Measurements from ENCODE around the gene DGCR8. TPM values are rescaled to one million over a fixed set of nuclear protein-coding genes. Genes with fewer than 3 reads are reported as not detected.

The DGCR8 gene
- total RNA-seq, 1 donor from 2014 or later, result 29.5 TPM

DNA sequence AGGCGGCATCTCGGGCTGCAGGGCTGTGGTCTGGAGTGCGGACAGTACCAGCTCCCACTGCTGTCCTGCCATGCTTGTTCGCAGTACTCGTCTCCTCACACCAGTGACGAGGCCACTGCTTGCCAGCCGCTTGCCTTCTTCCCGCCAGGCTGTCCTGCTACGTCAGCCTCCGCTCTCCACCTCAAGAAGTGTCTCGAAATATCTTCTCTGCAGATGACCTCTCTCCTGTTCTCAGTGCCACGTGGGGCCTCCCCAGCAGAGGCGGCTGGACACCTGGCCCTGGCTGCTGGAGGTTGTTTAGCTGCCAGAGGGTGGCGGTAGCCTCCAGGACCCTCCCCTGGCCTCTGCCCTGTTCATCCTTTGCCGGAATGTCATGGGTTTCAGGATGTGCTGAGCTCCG is 73.9 kb downstream of the DGCR8 start:
- intact Hi-C loops (cut with DNase I), result loop anchor here (10.0 kb wide), 1 partner anchor 131 kb away; no protein-coding TSS in a partner anchor
- H3K27ac ChIP-seq, result no peak overlapping the region
- no peaks in the 10 kb centered on the region for H3K9me3 ChIP-seq
- no peak for ATAC-seq
- peaks cover 20% of the 10 kb centered on the region for H3K27me3 ChIP-seq (ENCODE audit: low read depth)
- TF ChIP-seq, protein P1, sequence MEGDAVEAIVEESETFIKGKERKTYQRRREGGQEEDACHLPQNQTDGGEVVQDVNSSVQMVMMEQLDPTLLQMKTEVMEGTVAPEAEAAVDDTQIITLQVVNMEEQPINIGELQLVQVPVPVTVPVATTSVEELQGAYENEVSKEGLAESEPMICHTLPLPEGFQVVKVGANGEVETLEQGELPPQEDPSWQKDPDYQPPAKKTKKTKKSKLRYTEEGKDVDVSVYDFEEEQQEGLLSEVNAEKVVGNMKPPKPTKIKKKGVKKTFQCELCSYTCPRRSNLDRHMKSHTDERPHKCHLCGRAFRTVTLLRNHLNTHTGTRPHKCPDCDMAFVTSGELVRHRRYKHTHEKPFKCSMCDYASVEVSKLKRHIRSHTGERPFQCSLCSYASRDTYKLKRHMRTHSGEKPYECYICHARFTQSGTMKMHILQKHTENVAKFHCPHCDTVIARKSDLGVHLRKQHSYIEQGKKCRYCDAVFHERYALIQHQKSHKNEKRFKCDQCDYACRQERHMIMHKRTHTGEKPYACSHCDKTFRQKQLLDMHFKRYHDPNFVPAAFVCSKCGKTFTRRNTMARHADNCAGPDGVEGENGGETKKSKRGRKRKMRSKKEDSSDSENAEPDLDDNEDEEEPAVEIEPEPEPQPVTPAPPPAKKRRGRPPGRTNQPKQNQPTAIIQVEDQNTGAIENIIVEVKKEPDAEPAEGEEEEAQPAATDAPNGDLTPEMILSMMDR (IDR thresholded peaks at IDR 0.05), result no peak
- no peak for DNase-seq
- no peak overlapping the region for H3K4me3 ChIP-seq
- H3K4me1 ChIP-seq, result no peaks in the 10 kb centered on the region
- no peaks in the 10 kb centered on the region for H3K36me3 ChIP-seq

DNA sequence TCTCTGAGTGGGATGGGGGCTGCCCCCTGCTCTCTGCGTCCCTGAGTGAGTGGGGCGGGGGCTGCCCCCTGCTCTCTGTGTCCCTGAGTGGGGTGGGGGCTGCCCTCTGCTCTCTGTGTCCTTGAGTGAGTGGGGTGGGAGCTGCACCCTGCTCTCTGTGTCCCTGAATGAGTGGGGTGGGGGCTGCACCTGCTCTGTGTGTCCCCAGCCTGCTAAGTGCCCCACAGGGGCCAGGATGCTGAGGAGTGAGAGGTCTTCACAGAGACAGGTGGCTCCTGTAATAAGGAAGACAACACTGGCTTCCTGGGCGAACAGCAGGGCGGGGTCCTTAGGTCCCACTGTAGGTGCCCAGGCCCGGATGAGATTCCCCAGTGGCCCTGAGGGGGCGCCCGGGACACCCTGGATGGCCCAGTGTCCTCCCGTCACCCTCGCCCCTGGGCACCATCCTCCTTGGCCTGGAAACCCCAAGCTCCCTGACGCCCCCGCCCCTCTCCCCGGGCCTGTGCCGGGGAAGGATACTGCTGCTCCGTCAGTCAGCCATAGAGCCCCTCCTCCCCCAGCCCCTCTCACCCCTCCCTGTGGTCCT is 74.7 kb downstream of the DGCR8 start:
- Histone ChIP-seq H3K27ac (no peak overlapping the region), H3K4me3 (peak overlapping the region; percentile 23), H3K9me3 (no peaks in the 10 kb centered on the region), H3K27me3 (ENCODE audit: low read depth) (peaks cover 20% of the 10 kb centered on the region), H3K4me1 (no peaks in the 10 kb centered on the region), H3K36me3 (no peaks in the 10 kb centered on the region)
- no peak for DNase-seq
- ATAC-seq, result no peak
- TF ChIP-seq, protein P1 (IDR thresholded peaks at IDR 0.05), result no peak
- intact Hi-C loops (cut with DNase I), result loop anchor here (10.0 kb wide), 1 partner anchor 130 kb away; no protein-coding TSS in a partner anchor

DNA sequence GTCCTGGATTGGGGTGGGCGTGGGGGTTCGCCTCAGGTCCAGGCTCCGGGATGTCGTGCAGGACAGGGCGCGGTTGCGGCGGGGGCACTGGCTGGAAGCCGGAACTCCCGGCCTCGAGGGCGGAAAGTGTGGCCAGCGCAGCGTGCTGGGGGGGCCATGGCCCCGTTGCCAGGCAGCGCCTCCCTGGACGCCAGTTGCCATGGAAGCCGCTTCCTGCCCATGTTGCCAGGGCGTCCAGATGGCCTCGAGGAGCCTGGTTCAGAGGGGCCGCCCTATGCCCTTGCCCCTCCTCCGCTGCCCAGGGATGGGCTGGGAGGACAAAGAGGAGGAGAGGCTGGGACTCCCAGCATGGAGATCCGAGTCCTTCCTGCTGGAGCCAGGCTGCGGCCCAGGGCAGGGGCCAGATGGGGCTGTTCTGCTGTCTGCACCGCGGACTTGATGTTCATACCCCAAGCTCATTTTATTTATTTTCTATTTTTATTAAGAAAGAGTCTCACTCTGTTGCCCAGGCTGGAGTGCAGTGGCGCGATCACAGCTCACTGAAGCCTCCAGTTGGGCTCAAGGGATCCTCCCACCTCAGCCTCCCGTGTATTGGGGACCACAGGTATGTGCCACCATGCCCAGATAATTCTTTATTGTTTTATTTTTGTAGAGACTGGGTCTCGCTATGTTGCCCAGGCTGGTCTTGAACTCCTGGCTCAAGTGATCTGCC is 75.4 kb downstream of the DGCR8 start:
- no peaks in the 10 kb centered on the region for H3K36me3 ChIP-seq
- peak overlapping the region; percentile 23 for H3K4me3 ChIP-seq
- peak; percentile 31 to 47 for ATAC-seq
- H3K27me3 ChIP-seq (ENCODE audit: low read depth), result peaks cover 20% of the 10 kb centered on the region
- TF ChIP-seq, protein P1 (IDR thresholded peaks at IDR 0.05), result no peak
- peak; percentile 71 for DNase-seq
- no peaks in the 10 kb centered on the region for H3K9me3 ChIP-seq
- H3K4me1 ChIP-seq, result no peaks in the 10 kb centered on the region
- intact Hi-C loops (cut with DNase I), result loop anchor here (10.0 kb wide), 1 partner anchor 129 kb away; no protein-coding TSS in a partner anchor
- no peak overlapping the region for H3K27ac ChIP-seq

DNA sequence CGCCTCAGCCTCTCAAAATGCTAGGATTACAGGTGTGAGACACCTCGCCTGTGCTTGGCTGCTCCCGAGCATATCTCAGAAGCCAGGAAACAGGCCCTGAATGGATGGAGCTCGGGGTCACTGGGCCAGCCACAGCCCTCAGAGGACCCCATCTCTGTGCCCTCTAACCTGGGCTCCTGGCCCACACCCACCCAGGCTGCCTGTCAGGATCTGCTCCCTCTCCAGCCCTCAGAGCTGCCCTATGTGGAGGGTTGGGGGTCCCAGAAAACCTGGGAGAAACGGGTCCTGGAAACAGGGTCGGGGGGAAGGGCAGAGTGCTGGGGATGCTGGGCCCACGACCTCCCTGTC is 76.0 kb downstream of the DGCR8 start:
- H3K27me3 ChIP-seq (ENCODE audit: low read depth), result peaks cover 20% of the 10 kb centered on the region
- ATAC-seq (no peak), DNase-seq (no peak)
- no peaks in the 10 kb centered on the region for H3K4me1 ChIP-seq
- H3K4me3 ChIP-seq, result no peak overlapping the region
- no peaks in the 10 kb centered on the region for H3K36me3 ChIP-seq
- H3K27ac ChIP-seq, result no peak overlapping the region
- TF ChIP-seq, protein P1 (IDR thresholded peaks at IDR 0.05), result no peak
- intact Hi-C loops (cut with DNase I), result loop anchor here (10.0 kb wide), 1 partner anchor 129 kb away; no protein-coding TSS in a partner anchor
- no peaks in the 10 kb centered on the region for H3K9me3 ChIP-seq

DNA sequence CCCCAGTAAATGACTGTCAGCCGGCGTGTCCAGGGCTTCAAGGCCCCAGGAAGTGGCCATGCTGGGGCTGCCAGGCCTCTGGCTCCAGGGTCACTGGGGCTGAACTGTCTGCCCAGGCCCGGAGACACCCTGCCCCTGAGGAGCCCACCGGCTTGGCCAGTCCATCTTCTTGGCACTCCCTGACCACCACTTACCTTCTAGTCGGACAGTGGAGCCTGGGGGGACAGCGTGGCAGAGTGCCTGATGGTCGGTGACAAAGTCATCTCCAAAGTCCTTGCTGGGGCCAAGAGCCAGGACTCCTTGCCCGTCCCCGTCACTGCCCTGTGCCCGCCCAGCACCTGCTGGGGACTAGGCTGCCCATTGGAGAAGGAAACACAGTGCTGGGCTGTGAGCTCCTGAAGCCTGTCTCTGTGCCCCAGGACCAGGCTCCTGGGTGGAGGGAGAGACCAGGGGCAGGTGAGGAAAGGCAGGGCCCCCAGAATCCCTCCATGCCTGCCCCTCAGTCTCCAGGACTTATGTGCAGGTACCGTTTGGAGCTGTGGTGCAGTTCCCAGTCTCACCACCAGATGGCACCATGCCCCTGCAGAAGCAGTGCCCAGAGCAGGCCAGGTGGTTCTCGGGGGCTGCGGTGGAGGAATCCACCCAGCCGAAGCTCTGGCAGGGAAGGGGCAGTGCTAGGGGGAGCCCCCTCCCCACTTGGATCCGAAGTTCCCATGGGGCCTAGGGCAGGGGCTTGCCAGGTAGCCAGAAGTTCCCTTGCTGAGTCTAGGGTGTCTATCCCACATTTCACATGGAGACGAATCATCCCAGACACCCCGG is 76.8 kb downstream of the DGCR8 start:
- peaks cover 20% of the 10 kb centered on the region for H3K27me3 ChIP-seq (ENCODE audit: low read depth)
- intact Hi-C loops (cut with DNase I), result loop anchor here (10.0 kb wide), 1 partner anchor 128 kb away; no protein-coding TSS in a partner anchor
- no peaks in the 10 kb centered on the region for H3K4me1 ChIP-seq
- DNase-seq (peak; percentile 85), ATAC-seq (peak; percentile 83)
- H3K4me3 ChIP-seq, result no peak overlapping the region
- H3K27ac ChIP-seq, result no peak overlapping the region
- TF ChIP-seq, protein P1 (IDR thresholded peaks at IDR 0.05), result peak; percentile 99
- no peaks in the 10 kb centered on the region for H3K36me3 ChIP-seq
- H3K9me3 ChIP-seq, result no peaks in the 10 kb centered on the region
